HG03280 (cell line): ENCODE data around the gene CEP295NL.
"Not testable (repeated sequence)": the region's sequence is repeated elsewhere in the genome, so short reads cannot be mapped to it uniquely, and the experiment has no call there.

Source experiments
- ATAC-seq: cut with Tn5 transposase; IDR thresholded peaks from one replicate; pipeline ENCODE4 v1.9.1; 2021; ENCODE audit warnings: mild to moderate bottlenecking, moderate library complexity; ENCODE audit not compliant: unreplicated experiment

CEP295NL gene

GRCh38 chr17:78929908-78930775, 27.1 kb upstream of the CEP295NL start:
- ATAC-seq = no peak

GRCh38 chr17:78925662-78926555, 22.9 kb upstream of the CEP295NL start:
- ATAC-seq = no peak

GRCh38 chr17:78925234-78925633, 22.2 kb upstream of the CEP295NL start, which contains the start of gene TIMP2:
Gene TIMP2 (minus strand): TSS chr17:78925387. CDS start chr17:78925088, 299 bp downstream.
- ATAC-seq = no peak

GRCh38 chr17:78924481-78925151, 21.6 kb upstream of the CEP295NL start:
- ATAC-seq = no peak

GRCh38 chr17:78923660-78924453, 20.9 kb upstream of the CEP295NL start:
- ATAC-seq = no peak

- ATAC-seq = no peak
Measured at GRCh38 chr17:78922816-78923498, 20.0 kb upstream of the CEP295NL start.

- ATAC-seq = no peak
Measured at GRCh38 chr17:78921437-78921971, 18.5 kb upstream of the CEP295NL start.

- ATAC-seq = no peak
Measured at GRCh38 chr17:78920528-78920927, 17.5 kb upstream of the CEP295NL start.

- ATAC-seq = no peak
Measured at GRCh38 chr17:78919861-78920450, 17.0 kb upstream of the CEP295NL start.

- ATAC-seq = no peak
Measured at GRCh38 chr17:78918979-78919378, 16.0 kb upstream of the CEP295NL start.

- no peak for ATAC-seq
Measured at GRCh38 chr17:78917451-78918275, 14.7 kb upstream of the CEP295NL start.

- no peak for ATAC-seq
Measured at GRCh38 chr17:78915872-78916632, 13.1 kb upstream of the CEP295NL start.

GRCh38 chr17:78913115-78913514, 10.1 kb upstream of the CEP295NL start:
- no peak for ATAC-seq

- ATAC-seq = no peak
Measured at GRCh38 chr17:78912082-78912481, 9.1 kb upstream of the CEP295NL start.

GRCh38 chr17:78911543-78911942, 8.5 kb upstream of the CEP295NL start:
- not testable (repeated sequence) for ATAC-seq

- ATAC-seq = no peak
Measured at GRCh38 chr17:78910497-78911284, 7.7 kb upstream of the CEP295NL start.

- ATAC-seq = no peak
Measured at GRCh38 chr17:78908426-78908825, 5.4 kb upstream of the CEP295NL start.
